RWPE2 (cell line): ENCODE results near the gene PAFAH1B2.
A peak's percentile ranks its signal among the peaks of the same experiment; 100 is the strongest.

ENCODE experiments used
- ATAC-seq: fragments of 200-7000 bp; cut with Tn5 transposase; 3 replicates; pipeline ENCODE4 v1.9.1; 2021; ENCODE audit warnings: low read depth
- DNase-seq: peaks from one replicate; pipeline ENCODE4 v3.0.0-alpha.2; 2020; ENCODE audit warnings: low spot score
- H3K27ac ChIP-seq: fragments of 450-650 bp; 2 replicates; pipeline ENCODE4 v1.5.1; 2017; ENCODE audit warnings: mild to moderate bottlenecking; ENCODE audit not compliant: poor library complexity, severe bottlenecking
- H3K27me3 ChIP-seq: fragments of 250-450 bp; sonication (Bioruptor Pico); 2 replicates; pipeline ENCODE4 v1.5.1; 2021; ENCODE audit warnings: mild to moderate bottlenecking, moderate library complexity; ENCODE audit not compliant: insufficient read depth, poor library complexity, severe bottlenecking
- H3K36me3 ChIP-seq: fragments of 250-450 bp; sonication (Bioruptor Pico); 2 replicates; pipeline ENCODE4 v1.5.1; 2020; ENCODE audit warnings: low read depth, mild to moderate bottlenecking, moderate library complexity
- H3K4me1 ChIP-seq: fragments of 250-450 bp; sonication (Bioruptor Pico); 2 replicates; pipeline ENCODE4 v1.5.1; 2021; ENCODE audit warnings: mild to moderate bottlenecking, moderate library complexity; ENCODE audit not compliant: insufficient read depth, poor library complexity, severe bottlenecking
- H3K4me3 ChIP-seq: fragments of 250-450 bp; sonication (Bioruptor Pico); 2 replicates; pipeline ENCODE4 v1.5.1; 2021; ENCODE audit warnings: mild to moderate bottlenecking, moderate library complexity; ENCODE audit not compliant: severe bottlenecking
- H3K9me3 ChIP-seq: fragments of 250-450 bp; sonication (Bioruptor Pico); 2 replicates; pipeline ENCODE4 v1.5.1; 2021; ENCODE audit warnings: mild to moderate bottlenecking, moderate library complexity; ENCODE audit not compliant: severe bottlenecking
- TF ChIP-seq, protein P1 (sequence below): fragments of 450-650 bp; IDR thresholded peaks from one replicate; pipeline ENCODE4 v1.5.1; 2017; ENCODE audit warnings: mild to moderate bottlenecking, moderate library complexity; ENCODE audit not compliant: poor library complexity, severe bottlenecking

Gene PAFAH1B2

DNA sequence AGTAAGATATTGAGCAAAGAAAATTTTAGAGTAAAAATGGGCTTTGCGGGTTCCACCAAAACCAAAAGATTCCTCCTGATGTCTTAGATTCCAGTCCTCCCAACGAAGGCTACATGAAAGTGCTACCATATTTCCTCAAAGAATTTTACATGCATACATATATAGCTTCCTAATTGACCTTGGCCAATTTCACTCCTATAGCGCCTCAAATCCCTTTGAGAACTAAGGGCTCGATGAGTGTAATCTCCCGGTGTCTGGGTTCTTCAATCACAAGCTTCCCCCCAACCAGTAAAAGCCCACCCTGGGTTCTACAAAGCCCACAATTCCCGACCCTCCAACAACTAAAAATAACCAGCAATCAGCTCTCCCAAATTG lies 47.1 kb upstream of the PAFAH1B2 start:
- H3K9me3 ChIP-seq: no peaks in the 10 kb centered on the region
- peak overlapping the region; percentile 73 for H3K27ac ChIP-seq
- no peaks in the 10 kb centered on the region for H3K36me3 ChIP-seq
- TF ChIP-seq, protein P1, sequence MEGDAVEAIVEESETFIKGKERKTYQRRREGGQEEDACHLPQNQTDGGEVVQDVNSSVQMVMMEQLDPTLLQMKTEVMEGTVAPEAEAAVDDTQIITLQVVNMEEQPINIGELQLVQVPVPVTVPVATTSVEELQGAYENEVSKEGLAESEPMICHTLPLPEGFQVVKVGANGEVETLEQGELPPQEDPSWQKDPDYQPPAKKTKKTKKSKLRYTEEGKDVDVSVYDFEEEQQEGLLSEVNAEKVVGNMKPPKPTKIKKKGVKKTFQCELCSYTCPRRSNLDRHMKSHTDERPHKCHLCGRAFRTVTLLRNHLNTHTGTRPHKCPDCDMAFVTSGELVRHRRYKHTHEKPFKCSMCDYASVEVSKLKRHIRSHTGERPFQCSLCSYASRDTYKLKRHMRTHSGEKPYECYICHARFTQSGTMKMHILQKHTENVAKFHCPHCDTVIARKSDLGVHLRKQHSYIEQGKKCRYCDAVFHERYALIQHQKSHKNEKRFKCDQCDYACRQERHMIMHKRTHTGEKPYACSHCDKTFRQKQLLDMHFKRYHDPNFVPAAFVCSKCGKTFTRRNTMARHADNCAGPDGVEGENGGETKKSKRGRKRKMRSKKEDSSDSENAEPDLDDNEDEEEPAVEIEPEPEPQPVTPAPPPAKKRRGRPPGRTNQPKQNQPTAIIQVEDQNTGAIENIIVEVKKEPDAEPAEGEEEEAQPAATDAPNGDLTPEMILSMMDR: no peak
- H3K4me3 ChIP-seq: peak overlapping the region; percentile 100
- no peaks in the 10 kb centered on the region for H3K27me3 ChIP-seq
- DNase-seq: no peak
- peaks cover 12% of the 10 kb centered on the region for H3K4me1 ChIP-seq
- no peak for ATAC-seq

DNA sequence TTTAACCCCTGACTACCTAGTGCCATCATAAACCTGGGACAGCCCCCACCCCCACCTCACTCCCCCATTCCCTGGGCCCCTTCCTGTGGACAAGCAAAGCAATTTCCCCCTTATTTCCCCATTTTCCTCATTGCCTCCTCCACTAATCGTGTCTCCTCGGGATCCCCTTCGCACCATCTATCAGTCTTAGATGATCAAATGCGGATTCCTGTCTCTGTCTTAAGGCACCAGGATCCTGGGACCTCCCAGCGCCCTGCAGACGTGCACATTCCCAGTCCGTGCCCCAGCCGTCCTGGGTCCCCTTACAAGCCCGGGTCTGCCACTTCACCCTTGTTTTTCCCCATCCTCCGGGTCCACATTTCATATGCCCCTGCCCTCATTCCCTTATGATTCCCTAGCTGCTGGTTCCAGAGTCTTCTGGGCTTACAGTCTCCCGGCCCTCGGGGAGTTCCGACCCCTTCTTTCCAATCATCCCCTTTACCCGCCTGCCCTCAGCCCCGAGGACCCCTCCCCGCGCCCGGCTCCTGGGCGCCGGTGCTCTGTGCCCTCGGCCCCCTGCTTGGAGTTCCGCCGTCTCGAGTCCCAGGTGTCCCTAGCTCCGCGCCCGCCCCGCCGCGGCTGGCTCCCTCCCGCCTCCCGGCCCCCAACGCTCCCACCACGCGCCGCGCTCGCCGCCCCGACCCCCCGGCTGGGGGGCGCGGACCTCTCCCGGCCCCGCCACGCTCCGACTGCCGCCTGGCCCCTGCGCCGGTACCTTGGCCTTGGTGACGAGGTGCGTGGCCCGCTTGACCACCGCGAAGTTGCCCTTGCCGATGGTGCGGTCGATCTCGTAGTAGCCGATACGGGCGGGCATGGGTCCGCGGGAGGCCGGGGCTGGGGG lies 46.5 kb upstream of the PAFAH1B2 start:
- TF ChIP-seq, protein P1: no peak
- peak; percentile 46 for ATAC-seq
- no peak for DNase-seq
- Histone ChIP-seq H3K27ac (peak overlapping the region; percentile 73), H3K9me3 (no peaks in the 10 kb centered on the region), H3K4me1 (peaks cover 12% of the 10 kb centered on the region), H3K36me3 (no peaks in the 10 kb centered on the region), H3K4me3 (peak overlapping the region; percentile 100), H3K27me3 (no peaks in the 10 kb centered on the region)

DNA sequence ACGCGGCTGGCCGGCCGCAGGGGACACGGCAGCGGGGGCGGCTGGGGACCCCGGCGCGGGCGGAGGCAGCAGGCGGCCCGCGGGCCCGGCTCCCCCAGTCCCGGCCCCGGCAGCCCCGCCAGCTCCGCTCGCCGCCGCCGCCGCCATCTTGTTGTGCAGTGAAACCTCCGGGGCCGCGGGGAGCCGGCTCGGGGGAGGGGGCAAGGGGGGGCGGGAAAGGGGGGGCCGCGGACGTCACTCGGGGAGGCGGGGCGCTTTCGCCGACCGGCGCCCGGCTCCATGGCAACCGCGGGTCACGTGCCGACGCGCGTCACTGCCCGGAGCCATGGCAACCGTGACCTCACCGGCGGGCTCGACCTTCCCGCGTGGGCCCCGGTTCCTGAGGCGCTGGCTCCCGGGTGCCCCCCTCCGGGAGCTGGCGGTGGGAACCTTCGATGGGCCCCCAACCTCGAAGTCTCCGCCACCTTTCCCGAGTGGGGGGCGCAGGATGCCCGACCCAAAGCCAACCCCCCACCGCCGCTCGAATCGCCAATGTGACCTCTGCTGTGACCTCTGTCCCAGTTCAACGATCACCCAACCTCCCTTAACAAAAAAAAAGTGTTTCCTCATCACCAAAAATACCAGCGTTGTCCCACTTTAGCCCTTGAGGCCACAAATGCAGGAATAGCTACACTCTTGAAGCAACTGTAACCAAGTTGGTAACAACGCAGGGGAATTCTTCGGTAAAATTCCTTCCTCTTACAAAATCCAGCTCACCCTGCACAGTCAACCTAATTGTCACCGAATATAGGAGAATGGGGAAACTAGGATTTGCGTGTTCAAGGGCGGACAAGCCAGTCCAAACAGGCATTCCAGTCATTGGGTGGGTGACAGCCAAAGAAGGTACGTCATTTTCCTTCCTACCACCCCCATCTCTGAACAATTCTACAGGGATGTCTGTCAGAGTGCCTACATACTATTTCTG lies 45.5 kb upstream of the PAFAH1B2 start, which contains the start of gene SIK3:
TSS of gene SIK3 (minus strand) at position 160 of the 964 bp plus-strand sequence. CDS start at position 147, 13 bp downstream.
- Histone ChIP-seq H3K27me3 (no peaks in the 10 kb centered on the region), H3K4me1 (peaks cover 12% of the 10 kb centered on the region), H3K27ac (peak within 1 kb of the TSS; percentile 73), H3K36me3 (no peaks in the 10 kb centered on the region), H3K4me3 (peak within 1 kb of the TSS; percentile 100), H3K9me3 (no peaks in the 10 kb centered on the region)
- TF ChIP-seq, protein P1: peak; percentile 16
- ATAC-seq (peak; percentile 74), DNase-seq (peak; percentile 83)

DNA sequence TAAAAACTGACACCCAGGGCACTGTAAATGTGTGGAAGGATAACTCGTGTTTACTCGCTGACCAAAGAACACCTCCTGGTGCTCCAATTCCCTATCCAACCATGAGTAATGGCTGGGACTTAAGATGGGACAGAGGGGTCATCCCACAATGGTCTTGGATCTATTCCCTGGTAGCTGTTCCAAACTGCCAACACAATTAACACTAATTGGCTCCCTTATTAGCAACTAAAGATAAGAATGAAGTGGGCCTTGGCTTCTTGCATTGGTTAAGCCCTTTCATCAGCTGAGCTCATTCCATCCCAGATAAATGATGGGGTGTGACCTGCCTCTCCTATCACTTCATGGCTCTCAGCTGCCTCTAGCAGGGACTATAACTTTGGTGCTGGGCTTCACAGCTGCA lies 44.4 kb upstream of the PAFAH1B2 start:
- no peak for ATAC-seq
- DNase-seq: no peak
- no peaks in the 10 kb centered on the region for H3K36me3 ChIP-seq
- TF ChIP-seq, protein P1: no peak
- H3K27me3 ChIP-seq: no peaks in the 10 kb centered on the region
- H3K27ac ChIP-seq: no peak overlapping the region
- H3K4me3 ChIP-seq: no peak overlapping the region
- peaks cover 12% of the 10 kb centered on the region for H3K4me1 ChIP-seq
- no peaks in the 10 kb centered on the region for H3K9me3 ChIP-seq
